ENCODE results near the gene ACADS.

ACADS gene

GRCh38 chr12:120699553-120699952, 26.1 kb upstream of the ACADS start:
- FAIRE-seq (no peak), DNase-seq (ENCODE audit: extremely low spot score, insufficient read length, low read depth) (no peak)

GRCh38 chr12:120700886-120701285, 24.7 kb upstream of the ACADS start:
- no peak for DNase-seq (ENCODE audit: extremely low spot score, insufficient read length, low read depth)
- no peak for FAIRE-seq

- DNase-seq (ENCODE audit: extremely low spot score, insufficient read length, low read depth) (no peak), FAIRE-seq (no peak)
These were observed 23.0 kb upstream of the ACADS start for GRCh38 chr12:120702637-120703036.

- DNase-seq (ENCODE audit: extremely low spot score, insufficient read length, low read depth) = no peak
- no peak for FAIRE-seq
These were observed 22.2 kb upstream of the ACADS start for GRCh38 chr12:120703311-120703942.

GRCh38 chr12:120705618-120706017, 20.0 kb upstream of the ACADS start:
- FAIRE-seq (no peak), DNase-seq (ENCODE audit: extremely low spot score, insufficient read length, low read depth) (no peak)

GRCh38 chr12:120706029-120706428, 19.6 kb upstream of the ACADS start:
- no peak for FAIRE-seq
- no peak for DNase-seq (ENCODE audit: extremely low spot score, insufficient read length, low read depth)

GRCh38 chr12:120708651-120709050, 17.0 kb upstream of the ACADS start:
- DNase-seq (ENCODE audit: extremely low spot score, insufficient read length, low read depth) (no peak), FAIRE-seq (no peak)

- DNase-seq (ENCODE audit: extremely low spot score, insufficient read length, low read depth) (peak; percentile 72), FAIRE-seq (no peak)
These were observed 15.4 kb upstream of the ACADS start, which contains the start of gene UNC119B for GRCh38 chr12:120710031-120710804. Gene UNC119B (plus strand): TSS chr12:120710458. CDS start chr12:120710475, 17 bp downstream.

GRCh38 chr12:120710805-120711296, 14.8 kb upstream of the ACADS start:
- DNase-seq (ENCODE audit: extremely low spot score, insufficient read length, low read depth) (peak; percentile 18), FAIRE-seq (no peak)

- DNase-seq (ENCODE audit: extremely low spot score, insufficient read length, low read depth) = no peak
- no peak for FAIRE-seq
These were observed 14.2 kb upstream of the ACADS start for GRCh38 chr12:120711411-120711810.

GRCh38 chr12:120712610-120713009, 13.0 kb upstream of the ACADS start:
- no peak for FAIRE-seq
- no peak for DNase-seq (ENCODE audit: extremely low spot score, insufficient read length, low read depth)

- FAIRE-seq = peak; percentile 79
These were observed 11.7 kb upstream of the ACADS start for GRCh38 chr12:120713861-120714482.

GRCh38 chr12:120718055-120718454, 7.6 kb upstream of the ACADS start:
- DNase-seq (ENCODE audit: extremely low spot score, insufficient read length, low read depth) (no peak), FAIRE-seq (no peak)

More at GRCh38 chr12:120713861-120714482, 11.7 kb upstream of the ACADS start:
- DNase-seq (ENCODE audit: extremely low spot score, insufficient read length, low read depth) = peak; percentile 51

- DNase-seq (ENCODE audit: extremely low spot score, insufficient read length, low read depth) (no peak), FAIRE-seq (peak; percentile 93)
These were observed 6.6 kb upstream of the ACADS start for GRCh38 chr12:120719072-120719471.

- FAIRE-seq (no peak), DNase-seq (ENCODE audit: extremely low spot score, insufficient read length, low read depth) (no peak)
These were observed 6.0 kb upstream of the ACADS start for GRCh38 chr12:120719496-120720233.

GRCh38 chr12:120720234-120720986, 5.2 kb upstream of the ACADS start:
- FAIRE-seq (no peak), DNase-seq (ENCODE audit: extremely low spot score, insufficient read length, low read depth) (no peak)

GRCh38 chr12:120720987-120721801, 4.4 kb upstream of the ACADS start:
- no peak for DNase-seq (ENCODE audit: extremely low spot score, insufficient read length, low read depth)
- no peak for FAIRE-seq

GRCh38 chr12:120721866-120722265, 3.8 kb upstream of the ACADS start:
- FAIRE-seq = peak; percentile 38
- no peak for DNase-seq (ENCODE audit: extremely low spot score, insufficient read length, low read depth)

GRCh38 chr12:120722784-120723183, 2.8 kb upstream of the ACADS start:
- DNase-seq (ENCODE audit: extremely low spot score, insufficient read length, low read depth) (no peak), FAIRE-seq (no peak)

All from GM18507 (cell line).